ENCODE results near the gene DLK2. TPM values are rescaled to one million over a fixed set of nuclear protein-coding genes. Genes with fewer than 3 reads are reported as not detected.
A peak's percentile ranks its signal among the peaks of the same experiment; 100 is the strongest.
"Not testable (repeated sequence)": the region's sequence is repeated elsewhere in the genome, so short reads cannot be mapped to it uniquely, and the experiment has no call there.

The DLK2 gene
- total RNA-seq, 1 experiment from 2014 or later = 3.6 TPM

- H3K27ac ChIP-seq = no peak overlapping the region
- peaks cover 3% of the 10 kb centered on the region; the same call in 1 of the 2 replicates for H3F3A ChIP-seq (ENCODE audit: insufficient read depth, low read depth)
- ChIA-PET CTCF (interaction anchor here (0.7 kb wide), 1 partner anchor 13 kb away, joined by 6 read pairs; no protein-coding TSS in a partner anchor), POLR2A (ENCODE audit: unreplicated experiment) (no interaction called here)
- no peak overlapping the region for H3K4me3 ChIP-seq
- no peaks in the 10 kb centered on the region for H3K9me2 ChIP-seq (ENCODE audit: insufficient read depth)
- no peak overlapping the region for H3K4me2 ChIP-seq
- H2AFZ ChIP-seq = no peak overlapping the region
- no peaks in the 10 kb centered on the region for H4K20me1 ChIP-seq (ENCODE audit: insufficient read depth)
- H3K4me1 ChIP-seq (replicated peaks; ENCODE audit: insufficient read depth) = 0 out of 2 replicates have a peak, but pooled peaks cover 10% of the 10 kb centered on the region
- no peaks in the 10 kb centered on the region for H3K9me3 ChIP-seq (ENCODE audit: insufficient read depth, low read depth)
- H3K36me3 ChIP-seq (ENCODE audit: low read depth) = no peaks in the 10 kb centered on the region
- no peak for DNase-seq
- TF ChIP-seq, protein P1, sequence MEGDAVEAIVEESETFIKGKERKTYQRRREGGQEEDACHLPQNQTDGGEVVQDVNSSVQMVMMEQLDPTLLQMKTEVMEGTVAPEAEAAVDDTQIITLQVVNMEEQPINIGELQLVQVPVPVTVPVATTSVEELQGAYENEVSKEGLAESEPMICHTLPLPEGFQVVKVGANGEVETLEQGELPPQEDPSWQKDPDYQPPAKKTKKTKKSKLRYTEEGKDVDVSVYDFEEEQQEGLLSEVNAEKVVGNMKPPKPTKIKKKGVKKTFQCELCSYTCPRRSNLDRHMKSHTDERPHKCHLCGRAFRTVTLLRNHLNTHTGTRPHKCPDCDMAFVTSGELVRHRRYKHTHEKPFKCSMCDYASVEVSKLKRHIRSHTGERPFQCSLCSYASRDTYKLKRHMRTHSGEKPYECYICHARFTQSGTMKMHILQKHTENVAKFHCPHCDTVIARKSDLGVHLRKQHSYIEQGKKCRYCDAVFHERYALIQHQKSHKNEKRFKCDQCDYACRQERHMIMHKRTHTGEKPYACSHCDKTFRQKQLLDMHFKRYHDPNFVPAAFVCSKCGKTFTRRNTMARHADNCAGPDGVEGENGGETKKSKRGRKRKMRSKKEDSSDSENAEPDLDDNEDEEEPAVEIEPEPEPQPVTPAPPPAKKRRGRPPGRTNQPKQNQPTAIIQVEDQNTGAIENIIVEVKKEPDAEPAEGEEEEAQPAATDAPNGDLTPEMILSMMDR (conservative IDR thresholded peaks at IDR 0.05) = no peak
- no peak for TF ChIP-seq EZH2 (IDR thresholded peaks at IDR 0.05; ENCODE audit: low read depth)
- BruUV-seq (replicated peaks) = no TSS peak
- intact Hi-C loops (cut with micrococcal nuclease; ENCODE audit: unreplicated experiment) = no loop called here
- H3K79me2 ChIP-seq (ENCODE audit: low read depth) = no peaks in the 10 kb centered on the region
- H3K27me3 ChIP-seq (ENCODE audit: insufficient read depth, low read depth) = no peaks in the 10 kb centered on the region
Observed at GRCh38 chr6:43461936-43462335, 6.6 kb upstream of the DLK2 start.

DNA sequence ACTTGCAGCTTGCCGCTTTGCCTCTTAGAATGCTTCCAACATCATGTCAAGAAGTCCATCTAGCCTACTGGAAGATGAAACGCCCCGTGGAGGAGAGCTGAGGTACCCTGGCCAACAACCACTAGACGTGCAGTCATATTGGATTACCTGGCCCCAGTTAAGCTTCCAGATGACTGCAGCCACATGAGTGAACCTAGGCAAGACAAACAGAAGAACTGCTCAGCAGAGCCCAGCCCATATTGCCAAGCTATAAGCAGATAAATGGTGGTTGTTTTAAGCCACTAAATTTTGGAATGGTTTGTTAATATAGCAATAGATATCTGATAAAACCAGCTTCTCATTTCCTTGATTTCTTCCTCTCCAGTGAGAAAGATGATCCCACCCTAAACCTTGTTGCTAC is 4.7 kb upstream of the DLK2 start:
- Histone ChIP-seq H3K27me3 (ENCODE audit: insufficient read depth, low read depth) (no peaks in the 10 kb centered on the region), H2AFZ (no peak overlapping the region), H3K9me3 (ENCODE audit: insufficient read depth, low read depth) (no peaks in the 10 kb centered on the region), H3K4me2 (no peak overlapping the region), H3K4me1 (replicated peaks; ENCODE audit: insufficient read depth) (0 out of 2 replicates have a peak, but pooled peaks cover 14% of the 10 kb centered on the region), H3F3A (ENCODE audit: insufficient read depth, low read depth) (peaks cover 8% of the 10 kb centered on the region; the same call in 1 of the 2 replicates), H3K27ac (no peak overlapping the region), H3K4me3 (no peak overlapping the region), H3K36me3 (ENCODE audit: low read depth) (no peaks in the 10 kb centered on the region), H4K20me1 (ENCODE audit: insufficient read depth) (no peaks in the 10 kb centered on the region), H3K9me2 (ENCODE audit: insufficient read depth) (no peaks in the 10 kb centered on the region), H3K79me2 (ENCODE audit: low read depth) (no peaks in the 10 kb centered on the region)
- no peak for DNase-seq
- intact Hi-C loops (cut with micrococcal nuclease; ENCODE audit: unreplicated experiment) = no loop called here
- no TSS peak for BruUV-seq (replicated peaks)
- ChIA-PET POLR2A (ENCODE audit: unreplicated experiment) (no interaction called here), CTCF (interaction anchor here (0.6 kb wide), 1 partner anchor 447 kb away, joined by 3 read pairs; no protein-coding TSS in a partner anchor)
- TF ChIP-seq EZH2 (IDR thresholded peaks at IDR 0.05; ENCODE audit: low read depth) = no peak
- TF ChIP-seq, protein P1 (conservative IDR thresholded peaks at IDR 0.05) = no peak

DNA sequence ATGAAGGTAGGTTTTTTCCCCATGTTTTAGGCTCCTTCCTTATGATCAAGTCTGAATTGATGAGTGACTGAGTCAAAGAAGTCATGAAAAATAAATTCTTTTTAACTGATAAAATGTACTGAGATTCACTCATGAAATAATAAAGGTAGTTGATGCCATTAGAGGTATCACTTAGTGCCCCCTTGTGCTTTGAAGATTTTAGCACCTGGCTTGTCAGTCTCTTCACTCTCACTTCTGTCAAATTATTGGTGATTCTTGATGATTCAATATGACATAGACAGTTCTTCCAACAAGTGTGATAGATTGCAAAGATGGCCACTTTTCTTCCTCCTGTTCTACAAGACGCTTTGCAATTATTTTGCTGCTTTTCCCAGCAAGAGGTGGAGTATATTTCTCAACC is 4.2 kb upstream of the DLK2 start:
- Histone ChIP-seq H3K27me3 (ENCODE audit: insufficient read depth, low read depth) (no peaks in the 10 kb centered on the region), H3K4me2 (no peak overlapping the region), H3K36me3 (ENCODE audit: low read depth) (no peaks in the 10 kb centered on the region), H3K4me1 (replicated peaks; ENCODE audit: insufficient read depth) (0 out of 2 replicates have a peak, but pooled peaks cover 14% of the 10 kb centered on the region), H3K79me2 (ENCODE audit: low read depth) (no peaks in the 10 kb centered on the region), H3K9me2 (ENCODE audit: insufficient read depth) (no peaks in the 10 kb centered on the region), H2AFZ (no peak overlapping the region), H4K20me1 (ENCODE audit: insufficient read depth) (no peaks in the 10 kb centered on the region), H3F3A (ENCODE audit: insufficient read depth, low read depth) (peaks cover 8% of the 10 kb centered on the region; the same call in 1 of the 2 replicates), H3K27ac (no peak overlapping the region), H3K4me3 (no peak overlapping the region), H3K9me3 (ENCODE audit: insufficient read depth, low read depth) (no peaks in the 10 kb centered on the region)
- no peak for DNase-seq
- no TSS peak for BruUV-seq (replicated peaks)
- ChIA-PET CTCF (no interaction called here), POLR2A (ENCODE audit: unreplicated experiment) (no interaction called here)
- intact Hi-C loops (cut with micrococcal nuclease; ENCODE audit: unreplicated experiment) = no loop called here
- TF ChIP-seq, protein P1 (conservative IDR thresholded peaks at IDR 0.05) = no peak
- no peak for TF ChIP-seq EZH2 (IDR thresholded peaks at IDR 0.05; ENCODE audit: low read depth)

GRCh38 chr6:43458154-43458553 is 2.8 kb upstream of the DLK2 start:
- H3K79me2 ChIP-seq (ENCODE audit: low read depth); H4K20me1 ChIP-seq (ENCODE audit: insufficient read depth); H3K36me3 ChIP-seq (ENCODE audit: low read depth); H2AFZ ChIP-seq; DNase-seq; H3K9me2 ChIP-seq (ENCODE audit: insufficient read depth); H3K9me3 ChIP-seq (ENCODE audit: insufficient read depth, low read depth); BruUV-seq (replicated peaks); H3K27ac ChIP-seq; H3K27me3 ChIP-seq (ENCODE audit: insufficient read depth, low read depth); intact Hi-C loops (cut with micrococcal nuclease; ENCODE audit: unreplicated experiment); H3K4me3 ChIP-seq: not testable (repeated sequence)
- H3K4me1 ChIP-seq (replicated peaks; ENCODE audit: insufficient read depth) = 0 out of 2 replicates have a peak, but pooled peaks cover 14% of the 10 kb centered on the region
- peak overlapping the region; percentile 80; the same call in 1 of the 2 replicates for H3K4me2 ChIP-seq
- H3F3A ChIP-seq (ENCODE audit: insufficient read depth, low read depth) = peaks cover 19% of the 10 kb centered on the region
- ChIA-PET CTCF (interaction anchor here (0.7 to 1.1 kb wide), 3 partner anchors 38 to 219 kb away, joined by 3 to 15 read pairs (median 9); no protein-coding TSS in a partner anchor), POLR2A (ENCODE audit: unreplicated experiment) (interaction anchor here (0.7 to 0.8 kb wide), 2 partner anchors 276 to 287 kb away, joined by 8 to 19 read pairs; partner anchors contain the start of gene CUL9)

All from PC-9 (cell line).